HepG2 (cell line): ENCODE results near the gene ATN1. TPM values are rescaled to one million over a fixed set of nuclear protein-coding genes. Genes with fewer than 3 reads are reported as not detected.

Source experiments
- ADNP ChIP-seq: sonication (generic); formaldehyde crosslinking; IDR thresholded peaks from 2 replicates; pipeline ENCODE4 v1.4.0; 2020; ENCODE audit warnings: missing genetic modification reagents
- BHLHE40 ChIP-seq: IDR thresholded peaks from 2 replicates; pipeline ENCODE4 v1.6.1; 2011; ENCODE audit warnings: low read length, improper control_type of control experiment
- CCAR2 ChIP-seq: fragments of 200-400 bp; formaldehyde crosslinking; optimal IDR thresholded peaks from 2 replicates; pipeline ENCODE3; 2018; ENCODE audit warnings: low read depth, mild to moderate bottlenecking, low read length, moderate library complexity
- DR1 ChIP-seq: sonication (generic); formaldehyde crosslinking; IDR thresholded peaks from 2 replicates; pipeline ENCODE4 v1.8.0; 2021; ENCODE audit warnings: mild to moderate bottlenecking, missing genetic modification reagents, inconsistent platforms
- HDAC1 ChIP-seq: sonication (generic); formaldehyde crosslinking; IDR thresholded peaks from 2 replicates; pipeline ENCODE4 v1.5.1; 2020; ENCODE audit warnings: mild to moderate bottlenecking, missing genetic modification reagents
- HNF4G ChIP-seq, 2 experiments: sonication (generic) in 1 of 2; formaldehyde crosslinking in 1 of 2; IDR thresholded peaks; 2 replicates each; pipeline versions ENCODE4 v1.4.0 to v1.6.1; 2011 to 2020; ENCODE audit warnings: borderline replicate concordance in 2 of 2, low read depth in 2 of 2, mild to moderate bottlenecking in 2 of 2, low read length in 1 of 2, missing genetic modification reagents in 1 of 2, moderate library complexity in 1 of 2
- JARID2 ChIP-seq: sonication (generic); formaldehyde crosslinking; IDR thresholded peaks from 2 replicates; pipeline ENCODE4 v1.8.1; 2023; ENCODE audit warnings: missing genetic modification reagents, inconsistent platforms; ENCODE audit not compliant: insufficient replicate concordance
- KDM5B ChIP-seq: sonication (generic); formaldehyde crosslinking; IDR thresholded peaks from 2 replicates; pipeline ENCODE4 v1.4.0; 2020; ENCODE audit warnings: missing genetic modification reagents, mild to moderate bottlenecking, borderline replicate concordance
- KLF6 ChIP-seq: IDR thresholded peaks from 2 replicates; pipeline ENCODE4 v1.8.0; 2016; ENCODE audit warnings: missing biosample characterization, missing genetic modification reagents
- NBN ChIP-seq: fragments of 450-650 bp; conservative IDR thresholded peaks from 2 replicates; pipeline ENCODE4 v1.6.1; 2017
- NCOA5 ChIP-seq: sonication (generic); formaldehyde crosslinking; IDR thresholded peaks from 2 replicates; pipeline ENCODE4 v1.4.0; 2020; ENCODE audit warnings: missing genetic modification reagents
- NKX3-1 ChIP-seq: sonication (generic); formaldehyde crosslinking; IDR thresholded peaks from 2 replicates; pipeline ENCODE4 v1.5.0; 2020; ENCODE audit warnings: missing genetic modification reagents
- NONO ChIP-seq, 2 experiments: fragments of 450-650 bp in 1 of 2; sonication (generic) in 1 of 2; formaldehyde crosslinking in 1 of 2; IDR thresholded peaks in 1 of 2; conservative IDR thresholded peaks in 1 of 2; 2 replicates each; pipeline versions ENCODE4 v1.6.1 to v1.8.0; 2017 to 2022; ENCODE audit warnings: mild to moderate bottlenecking in 1 of 2, missing genetic modification reagents in 1 of 2, moderate library complexity in 1 of 2
- RXRB ChIP-seq: IDR thresholded peaks from 2 replicates; pipeline ENCODE4 v1.6.1; 2016; ENCODE audit warnings: borderline replicate concordance, missing genetic modification reagents, missing compliant biosample characterization
- SALL1 ChIP-seq: sonication (generic); formaldehyde crosslinking; IDR thresholded peaks from 2 replicates; pipeline ENCODE4 v1.8.0; 2022; ENCODE audit warnings: mild to moderate bottlenecking, missing genetic modification reagents
- SAP130 ChIP-seq: IDR thresholded peaks from 2 replicates; pipeline ENCODE4 v1.6.1; 2016; ENCODE audit warnings: low read depth
- SMARCE1 ChIP-seq: fragments of 450-650 bp; IDR thresholded peaks from 2 replicates; pipeline ENCODE4 v1.6.1; 2017; ENCODE audit warnings: borderline replicate concordance
- SP2 ChIP-seq: sonication (generic); formaldehyde crosslinking; IDR thresholded peaks from 2 replicates; pipeline ENCODE4 v1.5.1; 2020; ENCODE audit warnings: mild to moderate bottlenecking, missing genetic modification reagents
- TAF15 ChIP-seq: fragments of 200-400 bp; formaldehyde crosslinking; IDR thresholded peaks from one replicate; pipeline ENCODE4 v1.6.1; 2018; ENCODE audit warnings: mild to moderate bottlenecking, low read depth, low read length; ENCODE audit not compliant: poor library complexity, severe bottlenecking
- THYN1 ChIP-seq: sonication (generic); formaldehyde crosslinking; IDR thresholded peaks from 2 replicates; pipeline ENCODE4 v1.8.1; 2023; ENCODE audit warnings: low read depth, mild to moderate bottlenecking, moderate library complexity, missing genetic modification reagents, borderline replicate concordance
- ZBTB38 ChIP-seq: sonication (generic); formaldehyde crosslinking; IDR thresholded peaks from 2 replicates; pipeline ENCODE4 v1.5.1; 2020; ENCODE audit warnings: mild to moderate bottlenecking, missing genetic modification reagents
- ZNF235 ChIP-seq: sonication (generic); formaldehyde crosslinking; IDR thresholded peaks from 2 replicates; pipeline ENCODE4 v1.8.1; 2023; ENCODE audit warnings: mild to moderate bottlenecking, missing genetic modification reagents, borderline replicate concordance
- ZNF264 ChIP-seq: sonication (generic); formaldehyde crosslinking; IDR thresholded peaks from 2 replicates; pipeline ENCODE4 v1.4.0; 2020; ENCODE audit warnings: missing genetic modification reagents
- polyA plus RNA-seq, 8 experiments: library from polyadenylated mRNA; depleted of rRNA in 3 of 8; stranded (reverse) in 7 of 8; unstranded in 1 of 8; fragments of >200 nt; fragmentation: Illumina TruSeq in 4 of 8; extraction: Trizol in 4 of 8; gene quantifications; 2 replicates each; pipeline versions ENCODE4 v1.2.1 to v1.2.3, GENCODE V29; 2011 to 2016; ENCODE audit warnings: low read depth in 4 of 8, missing spikeins in 1 of 8, mixed read lengths in 1 of 8; ENCODE audit not compliant: insufficient read depth in 1 of 8
- total RNA-seq, 5 experiments: library from RNA; depleted of rRNA; stranded (reverse); fragments of >200 nt; fragmentation: Illumina TruSeq; extraction: Trizol; gene quantifications; 2 replicates each; pipeline ENCODE4 v1.2.3, GENCODE V29; 2016; ENCODE audit warnings: low read depth in 1 of 5
- TF ChIP-seq, protein P1 (sequence below): sonication (generic); formaldehyde crosslinking; IDR thresholded peaks from 2 replicates; pipeline ENCODE4 v1.5.0; 2020; ENCODE audit warnings: mild to moderate bottlenecking, missing genetic modification reagents
- TF ChIP-seq, protein P2 (sequence below): sonication (generic); formaldehyde crosslinking; conservative IDR thresholded peaks from 2 replicates; pipeline ENCODE4 v1.5.0; 2020; ENCODE audit warnings: missing genetic modification reagents
- TF ChIP-seq, protein P3 (sequence below): sonication (generic); formaldehyde crosslinking; IDR thresholded peaks from 2 replicates; pipeline ENCODE4 v1.4.0; 2020; ENCODE audit warnings: missing genetic modification reagents, borderline replicate concordance

The ATN1 gene
- total and polyA plus RNA-seq, 2 of the 13 experiments (the other 11 are each of a cell fraction or from before 2014, with no cell fraction given) = 2.1 to 8.6 TPM

DNA sequence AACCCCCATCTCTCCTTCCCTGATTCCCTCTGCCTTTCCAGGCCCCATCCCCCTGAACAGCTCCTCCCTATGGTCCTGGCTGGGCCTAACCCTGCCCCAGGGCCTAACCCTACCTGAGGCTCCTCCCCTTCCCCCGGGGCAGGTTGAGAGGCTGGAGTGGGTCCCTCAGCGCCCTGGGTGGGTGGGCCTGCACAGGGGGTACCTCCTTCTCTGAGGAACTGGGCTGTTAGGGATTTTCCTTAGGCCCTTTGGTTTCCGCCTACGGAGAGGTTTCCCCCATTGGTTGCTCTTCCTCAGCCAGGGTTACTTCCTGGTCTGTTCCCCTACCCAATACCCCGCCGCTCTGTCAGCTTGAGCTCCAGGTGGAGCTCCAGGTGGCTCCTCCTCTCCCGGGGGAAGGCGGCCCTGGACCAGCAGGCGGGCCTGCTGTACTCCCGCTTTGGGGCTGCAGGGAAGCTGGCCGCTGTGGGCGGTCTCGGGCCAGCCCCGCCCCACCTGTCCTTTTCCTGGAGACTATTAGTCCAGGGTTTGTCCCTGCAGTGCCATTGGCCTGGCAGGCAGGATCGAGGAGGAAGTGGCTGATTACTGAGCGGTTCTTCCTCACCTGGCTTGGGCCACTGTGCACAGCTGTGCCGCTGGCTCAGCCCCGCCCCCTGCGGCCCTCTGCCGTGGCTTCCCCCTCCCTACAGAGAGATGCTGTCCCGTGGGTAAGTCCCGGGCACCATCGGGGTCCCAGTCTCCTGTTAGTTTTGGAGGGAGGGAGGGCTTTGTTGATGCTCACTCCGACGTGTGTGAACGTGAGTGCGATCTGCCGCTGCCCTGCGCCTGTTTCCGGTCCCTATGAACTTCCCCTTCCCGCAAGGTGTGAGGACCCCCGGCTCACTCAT lies 18.5 kb downstream of the ATN1 start (continued):
- TF ChIP-seq, protein P1, sequence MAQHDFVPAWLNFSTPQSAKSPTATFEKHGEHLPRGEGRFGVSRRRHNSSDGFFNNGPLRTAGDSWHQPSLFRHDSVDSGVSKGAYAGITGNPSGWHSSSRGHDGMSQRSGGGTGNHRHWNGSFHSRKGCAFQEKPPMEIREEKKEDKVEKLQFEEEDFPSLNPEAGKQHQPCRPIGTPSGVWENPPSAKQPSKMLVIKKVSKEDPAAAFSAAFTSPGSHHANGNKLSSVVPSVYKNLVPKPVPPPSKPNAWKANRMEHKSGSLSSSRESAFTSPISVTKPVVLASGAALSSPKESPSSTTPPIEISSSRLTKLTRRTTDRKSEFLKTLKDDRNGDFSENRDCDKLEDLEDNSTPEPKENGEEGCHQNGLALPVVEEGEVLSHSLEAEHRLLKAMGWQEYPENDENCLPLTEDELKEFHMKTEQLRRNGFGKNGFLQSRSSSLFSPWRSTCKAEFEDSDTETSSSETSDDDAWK (CRISPR knock-in tag) = no peak
- TF ChIP-seq ADNP (CRISPR knock-in tag) = no peak
- TF ChIP-seq SAP130 (CRISPR knock-in tag) = peak; percentile 93
- peak; percentile 69 for TF ChIP-seq SP2 (CRISPR knock-in tag)
- no peak for TF ChIP-seq ZNF264 (CRISPR knock-in tag)
- TF ChIP-seq SALL1 (CRISPR knock-in tag) = peak; percentile 27; the same call in 1 of the 2 replicates
- TF ChIP-seq CCAR2 = no peak
- no peak; the same call in 1 of the 2 replicates for TF ChIP-seq DR1 (CRISPR knock-in tag)
- no peak; the same call in 1 of the 2 replicates for TF ChIP-seq ZBTB38 (CRISPR knock-in tag)
- TF ChIP-seq THYN1 = no peak
- no peak for TF ChIP-seq HNF4G (IDR thresholded peaks at IDR 0.05; ENCODE audit: borderline replicate concordance, low read depth, low read length)
- 0 out of 2 replicates have a peak, but pooled peaks have one; percentile 35 for TF ChIP-seq HNF4G (CRISPR knock-in tag; IDR thresholded peaks at IDR 0.05; ENCODE audit: borderline replicate concordance, low read depth)
- TF ChIP-seq, protein P2, sequence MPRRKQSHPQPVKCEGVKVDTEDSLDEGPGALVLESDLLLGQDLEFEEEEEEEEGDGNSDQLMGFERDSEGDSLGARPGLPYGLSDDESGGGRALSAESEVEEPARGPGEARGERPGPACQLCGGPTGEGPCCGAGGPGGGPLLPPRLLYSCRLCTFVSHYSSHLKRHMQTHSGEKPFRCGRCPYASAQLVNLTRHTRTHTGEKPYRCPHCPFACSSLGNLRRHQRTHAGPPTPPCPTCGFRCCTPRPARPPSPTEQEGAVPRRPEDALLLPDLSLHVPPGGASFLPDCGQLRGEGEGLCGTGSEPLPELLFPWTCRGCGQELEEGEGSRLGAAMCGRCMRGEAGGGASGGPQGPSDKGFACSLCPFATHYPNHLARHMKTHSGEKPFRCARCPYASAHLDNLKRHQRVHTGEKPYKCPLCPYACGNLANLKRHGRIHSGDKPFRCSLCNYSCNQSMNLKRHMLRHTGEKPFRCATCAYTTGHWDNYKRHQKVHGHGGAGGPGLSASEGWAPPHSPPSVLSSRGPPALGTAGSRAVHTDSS (CRISPR knock-in tag) = no peak
- peak; percentile 49 for TF ChIP-seq RXRB (CRISPR knock-in tag)
- no peak for TF ChIP-seq NBN
- TF ChIP-seq, protein P3, sequence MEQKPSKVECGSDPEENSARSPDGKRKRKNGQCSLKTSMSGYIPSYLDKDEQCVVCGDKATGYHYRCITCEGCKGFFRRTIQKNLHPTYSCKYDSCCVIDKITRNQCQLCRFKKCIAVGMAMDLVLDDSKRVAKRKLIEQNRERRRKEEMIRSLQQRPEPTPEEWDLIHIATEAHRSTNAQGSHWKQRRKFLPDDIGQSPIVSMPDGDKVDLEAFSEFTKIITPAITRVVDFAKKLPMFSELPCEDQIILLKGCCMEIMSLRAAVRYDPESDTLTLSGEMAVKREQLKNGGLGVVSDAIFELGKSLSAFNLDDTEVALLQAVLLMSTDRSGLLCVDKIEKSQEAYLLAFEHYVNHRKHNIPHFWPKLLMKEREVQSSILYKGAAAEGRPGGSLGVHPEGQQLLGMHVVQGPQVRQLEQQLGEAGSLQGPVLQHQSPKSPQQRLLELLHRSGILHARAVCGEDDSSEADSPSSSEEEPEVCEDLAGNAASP = 0 out of 2 replicates have a peak, but pooled peaks have one; percentile 37
- no peak for TF ChIP-seq NCOA5 (CRISPR knock-in tag)
- no peak for TF ChIP-seq NKX3-1 (CRISPR knock-in tag)
- TF ChIP-seq HDAC1 (CRISPR knock-in tag) = peak; percentile 75; the same call in 1 of the 2 replicates
- no peak for TF ChIP-seq TAF15
- TF ChIP-seq JARID2 (CRISPR knock-in tag) = peak; percentile 34
- TF ChIP-seq SMARCE1 = no peak
- peak; percentile 54; the same call in 1 of the 2 replicates for TF ChIP-seq KLF6
- no peak for TF ChIP-seq NONO (IDR thresholded peaks at IDR 0.05)
- peak; percentile 49; the same call in 1 of the 2 replicates for TF ChIP-seq NONO (CRISPR knock-in tag; conservative IDR thresholded peaks at IDR 0.05)
- TF ChIP-seq KDM5B (CRISPR knock-in tag) = peak; percentile 43; the same call in 1 of the 2 replicates
- no peak for TF ChIP-seq ZNF235 (CRISPR knock-in tag)
- peak; percentile 14; the same call in 1 of the 2 replicates for TF ChIP-seq BHLHE40
